Measurements from ENCODE around the gene CORO1C. TPM values are rescaled to one million over a fixed set of nuclear protein-coding genes. Genes with fewer than 3 reads are reported as not detected.

CORO1C gene
- total and polyA plus RNA-seq, 9 of the 15 experiments (the other 6 are each of a cell fraction or from before 2014, with no cell fraction given), result 55.2 to 280 (median 150) TPM

DNA sequence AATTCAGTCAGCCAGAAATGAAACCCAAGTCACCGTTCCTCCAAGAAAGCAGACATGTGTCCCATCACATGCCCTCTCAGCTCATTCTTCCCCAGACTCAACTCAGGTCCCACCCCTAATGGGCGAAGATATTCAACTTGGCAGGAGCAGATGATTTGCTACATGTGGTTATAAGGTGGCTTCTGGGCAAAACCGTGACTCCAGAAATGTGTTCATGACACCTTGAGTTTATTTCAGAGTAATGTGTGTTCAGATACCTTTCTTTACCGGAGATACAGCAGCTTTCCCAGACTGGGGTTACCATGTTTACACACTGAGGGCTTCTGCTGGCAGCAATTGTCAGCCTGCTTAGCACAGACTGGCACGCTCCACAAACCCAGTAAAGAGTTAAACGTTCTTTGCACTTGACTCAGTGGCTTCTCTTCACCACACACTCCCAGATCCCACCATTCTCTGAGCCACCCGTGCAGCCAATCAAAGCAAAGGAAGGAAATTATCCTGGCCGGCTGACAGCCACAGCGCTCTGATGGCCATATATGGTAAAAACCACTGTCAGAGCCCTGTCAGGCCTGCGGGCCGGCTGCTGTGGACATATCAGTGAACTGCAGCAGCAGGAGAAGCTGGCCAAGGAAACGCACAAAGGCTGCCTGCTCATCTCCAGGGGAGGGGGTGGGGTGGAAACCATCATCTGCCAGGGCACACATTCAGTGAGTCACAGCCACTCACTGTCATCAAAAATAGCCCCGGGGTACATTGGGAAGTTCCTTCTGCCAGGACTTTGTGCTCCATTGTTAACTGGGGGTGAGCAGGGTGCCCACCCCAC, 39.9 kb downstream of the CORO1C start (continued):
- TF ChIP-seq, protein P1, sequence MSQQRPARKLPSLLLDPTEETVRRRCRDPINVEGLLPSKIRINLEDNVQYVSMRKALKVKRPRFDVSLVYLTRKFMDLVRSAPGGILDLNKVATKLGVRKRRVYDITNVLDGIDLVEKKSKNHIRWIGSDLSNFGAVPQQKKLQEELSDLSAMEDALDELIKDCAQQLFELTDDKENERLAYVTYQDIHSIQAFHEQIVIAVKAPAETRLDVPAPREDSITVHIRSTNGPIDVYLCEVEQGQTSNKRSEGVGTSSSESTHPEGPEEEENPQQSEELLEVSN (IDR thresholded peaks at IDR 0.05; ENCODE audit: borderline replicate concordance in 1 of 2, extremely low read depth in 1 of 2, insufficient read depth in 1 of 2, insufficient read length in 1 of 2, low read depth in 1 of 2, low read length in 1 of 2, poor library complexity in 1 of 2, severe bottlenecking in 1 of 2), result peak in 1 of 2 experiments; percentile 4
- TF ChIP-seq NCOA1 (IDR thresholded peaks at IDR 0.05; ENCODE audit: low read depth), result peak; percentile 70; the same call in 1 of the 2 replicates

DNA sequence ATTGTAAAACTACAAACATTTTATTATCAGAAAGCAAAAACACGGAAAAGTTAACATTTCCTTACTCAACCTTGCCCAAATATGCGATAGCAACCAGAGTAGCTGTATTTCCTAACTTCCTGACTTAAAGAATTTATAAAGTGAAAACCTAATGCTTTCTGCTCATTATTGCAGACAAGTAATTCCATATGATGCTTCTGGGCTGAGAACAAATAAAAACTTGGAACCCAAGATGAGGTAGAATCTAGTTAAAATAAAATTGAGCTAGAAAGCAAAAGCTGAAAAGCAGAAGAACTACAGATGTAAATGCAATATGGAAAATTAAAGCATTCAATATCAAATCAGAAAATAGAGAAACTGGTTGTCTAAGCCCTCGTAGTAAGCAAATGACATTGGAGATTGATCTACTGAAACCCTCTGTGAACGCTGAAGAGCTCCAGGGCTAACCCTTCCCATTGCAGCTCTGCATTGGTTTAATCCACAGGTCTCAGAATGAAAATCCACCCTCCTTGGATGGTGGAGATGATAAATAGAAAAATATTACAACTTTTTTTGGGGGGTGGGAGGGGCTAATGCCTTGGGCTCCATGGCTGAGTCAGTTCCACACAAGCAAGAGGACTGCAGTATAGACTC, 40.7 kb downstream of the CORO1C start:
- intact Hi-C loops (cut with micrococcal nuclease), result loop anchor here (1.0 to 5.0 kb wide), 4 partner anchors 38 to 128 kb away; partner anchors contain the start of genes ISCU and SELPLG
- Histone ChIP-seq H3K27ac (ENCODE audit: extremely low read depth, low read depth, low read length) (peak overlapping the region; percentile 99), H3K4me2 (ENCODE audit: insufficient read depth, low read length) (peak overlapping the region; percentile 88), H3K79me2 (ENCODE audit: control insufficient read depth, insufficient read depth, low read length) (peaks cover 86% of the 10 kb centered on the region), H3K27me3 (ENCODE audit: control insufficient read depth in 2 of 2, insufficient read depth in 2 of 2, low read length in 2 of 2) (no peaks in the 10 kb centered on the region), H3K9ac (ENCODE audit: insufficient read depth in 1 of 2, low read depth in 2 of 2, low read length in 2 of 2) (peak overlapping the region; percentile 68 to 94; a peak in 3 of 4 replicates), H3K4me3 (peak overlapping the region; percentile 15; the same call in 1 of the 2 replicates), H3K9me1 (ENCODE audit: control insufficient read depth, insufficient read depth, low read length) (no peaks in the 10 kb centered on the region), H2AFZ (ENCODE audit: low read depth, low read length) (no peak overlapping the region), H3K4me1 (replicated peaks in 1 of 2; ENCODE audit: control insufficient read depth in 2 of 2, insufficient read depth in 2 of 2, low read length in 2 of 2) (peaks cover 47 to 83% of the 10 kb centered on the region in 2 experiments), H4K20me1 (replicated peaks; ENCODE audit: control insufficient read depth, insufficient read depth, low read length) (no peaks in the 10 kb centered on the region), H3K36me3 (ENCODE audit: control insufficient read depth, insufficient read depth, low read length) (peaks cover 55% of the 10 kb centered on the region), H3K9me3 (replicated peaks; ENCODE audit: control insufficient read depth, insufficient read depth, low read depth, low read length) (no peaks in the 10 kb centered on the region)
- in situ Hi-C loops (cut with MboI), result no loop called here
- no TSS peak for BruUV-seq (replicated peaks)
- CTCF ChIA-PET (ENCODE audit: low intra/inter-chr PET ratio), result interaction anchor here (1.9 kb wide), 1 partner anchor 113 kb away, joined by 10 read pairs; no protein-coding TSS in a partner anchor
- POLR2A ChIA-PET, result interaction anchor here (0.6 to 4.8 kb wide), 15 partner anchors 9 to 1071 kb away, joined by 3 to 33 read pairs (median 4); no protein-coding TSS in a partner anchor
- 19% methylated on average over 4 of the region's 4 CpGs for WGBS (ENCODE audit: insufficient coverage, low coverage, missing lambda C conversion rate)
- FAIRE-seq (peak; percentile 35), ATAC-seq (peak; percentile 5), DNase-seq (ENCODE audit: extremely low read depth in 1 of 4, low spot score in 3 of 4) (no peak)
- TF ChIP-seq TGIF2 (CRISPR knock-in tag; IDR thresholded peaks at IDR 0.05) (no peak), ZNF282 (CRISPR knock-in tag; IDR thresholded peaks at IDR 0.05) (no peak), SRSF1 (IDR thresholded peaks at IDR 0.05; ENCODE audit: low read depth, low read length) (no peak), KAT2B (IDR thresholded peaks at IDR 0.05; ENCODE audit: low read depth, low read length) (no peak), SMAD4 (CRISPR knock-in tag; conservative IDR thresholded peaks at IDR 0.05) (no peak), RAD21 (CRISPR knock-in tag; conservative IDR thresholded peaks at IDR 0.05 in 1 of 2, IDR thresholded peaks at IDR 0.05 in 1 of 2) (no peak)
- TF ChIP-seq, protein P2, sequence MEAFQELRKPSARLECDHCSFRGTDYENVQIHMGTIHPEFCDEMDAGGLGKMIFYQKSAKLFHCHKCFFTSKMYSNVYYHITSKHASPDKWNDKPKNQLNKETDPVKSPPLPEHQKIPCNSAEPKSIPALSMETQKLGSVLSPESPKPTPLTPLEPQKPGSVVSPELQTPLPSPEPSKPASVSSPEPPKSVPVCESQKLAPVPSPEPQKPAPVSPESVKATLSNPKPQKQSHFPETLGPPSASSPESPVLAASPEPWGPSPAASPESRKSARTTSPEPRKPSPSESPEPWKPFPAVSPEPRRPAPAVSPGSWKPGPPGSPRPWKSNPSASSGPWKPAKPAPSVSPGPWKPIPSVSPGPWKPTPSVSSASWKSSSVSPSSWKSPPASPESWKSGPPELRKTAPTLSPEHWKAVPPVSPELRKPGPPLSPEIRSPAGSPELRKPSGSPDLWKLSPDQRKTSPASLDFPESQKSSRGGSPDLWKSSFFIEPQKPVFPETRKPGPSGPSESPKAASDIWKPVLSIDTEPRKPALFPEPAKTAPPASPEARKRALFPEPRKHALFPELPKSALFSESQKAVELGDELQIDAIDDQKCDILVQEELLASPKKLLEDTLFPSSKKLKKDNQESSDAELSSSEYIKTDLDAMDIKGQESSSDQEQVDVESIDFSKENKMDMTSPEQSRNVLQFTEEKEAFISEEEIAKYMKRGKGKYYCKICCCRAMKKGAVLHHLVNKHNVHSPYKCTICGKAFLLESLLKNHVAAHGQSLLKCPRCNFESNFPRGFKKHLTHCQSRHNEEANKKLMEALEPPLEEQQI (IDR thresholded peaks at IDR 0.05), result 0 out of 2 replicates have a peak, but pooled peaks have one; percentile 0
- TF ChIP-seq, protein P3, sequence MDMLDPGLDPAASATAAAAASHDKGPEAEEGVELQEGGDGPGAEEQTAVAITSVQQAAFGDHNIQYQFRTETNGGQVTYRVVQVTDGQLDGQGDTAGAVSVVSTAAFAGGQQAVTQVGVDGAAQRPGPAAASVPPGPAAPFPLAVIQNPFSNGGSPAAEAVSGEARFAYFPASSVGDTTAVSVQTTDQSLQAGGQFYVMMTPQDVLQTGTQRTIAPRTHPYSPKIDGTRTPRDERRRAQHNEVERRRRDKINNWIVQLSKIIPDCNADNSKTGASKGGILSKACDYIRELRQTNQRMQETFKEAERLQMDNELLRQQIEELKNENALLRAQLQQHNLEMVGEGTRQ (CRISPR knock-in tag; IDR thresholded peaks at IDR 0.05), result no peak
- TF ChIP-seq, protein P4, sequence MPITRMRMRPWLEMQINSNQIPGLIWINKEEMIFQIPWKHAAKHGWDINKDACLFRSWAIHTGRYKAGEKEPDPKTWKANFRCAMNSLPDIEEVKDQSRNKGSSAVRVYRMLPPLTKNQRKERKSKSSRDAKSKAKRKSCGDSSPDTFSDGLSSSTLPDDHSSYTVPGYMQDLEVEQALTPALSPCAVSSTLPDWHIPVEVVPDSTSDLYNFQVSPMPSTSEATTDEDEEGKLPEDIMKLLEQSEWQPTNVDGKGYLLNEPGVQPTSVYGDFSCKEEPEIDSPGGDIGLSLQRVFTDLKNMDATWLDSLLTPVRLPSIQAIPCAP (CRISPR knock-in tag; IDR thresholded peaks at IDR 0.05; ENCODE audit: borderline replicate concordance), result no peak
